ENCODE measurements around the gene KCNQ1.

- no peak for TF ChIP-seq POLR2A (IDR thresholded peaks at IDR 0.05; ENCODE audit: low read depth, low read length)
- no peak for TF ChIP-seq POLR2AphosphoS5 (IDR thresholded peaks at IDR 0.05; ENCODE audit: low read depth, low read length)
- TF ChIP-seq POU2F2 (IDR thresholded peaks at IDR 0.05; ENCODE audit: low read depth, low read length) = no peak
- TF ChIP-seq PAX5 (IDR thresholded peaks at IDR 0.05; ENCODE audit: insufficient read depth, low read length, severe bottlenecking) = no peak
These were observed 293.1 kb downstream of the KCNQ1 start for GRCh38 chr11:2737866-2738265.

All from GM12891 (cell line).